GM21390 (cell line): ENCODE measurements around the gene PDE7B.

ENCODE experiments used
- ATAC-seq: cut with Tn5 transposase; IDR thresholded peaks from one replicate; pipeline ENCODE4 v1.9.1; 2021; ENCODE audit not compliant: unreplicated experiment

Gene PDE7B

DNA sequence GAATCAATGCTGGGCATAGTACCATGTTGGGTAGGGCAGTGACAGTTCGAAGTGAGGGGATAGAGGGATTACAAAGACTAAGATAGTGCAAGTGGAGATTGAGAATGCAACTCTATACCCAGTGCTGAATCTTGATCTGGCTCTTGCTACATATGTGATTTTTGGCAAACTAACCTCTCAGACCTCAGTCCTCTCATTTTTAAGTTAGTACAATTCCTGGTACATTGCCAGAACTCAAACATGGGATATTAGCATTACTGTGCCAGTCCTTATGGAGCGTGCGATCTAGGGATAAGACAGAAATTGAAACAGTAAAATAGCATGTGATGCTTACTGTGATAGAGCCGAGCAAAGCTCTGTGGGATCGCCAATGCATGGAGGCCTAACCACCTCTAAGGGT, 210.2 kb downstream of the PDE7B start:
- ATAC-seq, result no peak

DNA sequence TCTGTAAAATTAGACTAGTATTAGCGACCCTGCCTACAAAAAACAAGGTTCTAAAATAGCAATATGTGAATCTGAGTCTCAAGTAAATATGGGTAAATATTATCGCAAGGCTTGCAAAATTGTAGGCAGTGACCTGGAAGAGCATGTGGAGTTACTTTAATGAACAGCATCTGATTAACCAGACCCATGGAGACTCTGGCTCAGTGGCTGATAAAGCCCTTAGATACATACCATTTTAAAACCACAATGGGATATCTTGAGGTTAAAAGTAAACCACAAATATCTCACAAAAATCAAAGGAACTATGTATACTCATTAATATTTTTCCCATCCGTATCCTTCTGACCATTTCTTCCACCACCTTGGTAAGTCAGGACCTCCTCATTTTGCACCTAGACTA, 211.6 kb downstream of the PDE7B start:
- ATAC-seq, result no peak

DNA sequence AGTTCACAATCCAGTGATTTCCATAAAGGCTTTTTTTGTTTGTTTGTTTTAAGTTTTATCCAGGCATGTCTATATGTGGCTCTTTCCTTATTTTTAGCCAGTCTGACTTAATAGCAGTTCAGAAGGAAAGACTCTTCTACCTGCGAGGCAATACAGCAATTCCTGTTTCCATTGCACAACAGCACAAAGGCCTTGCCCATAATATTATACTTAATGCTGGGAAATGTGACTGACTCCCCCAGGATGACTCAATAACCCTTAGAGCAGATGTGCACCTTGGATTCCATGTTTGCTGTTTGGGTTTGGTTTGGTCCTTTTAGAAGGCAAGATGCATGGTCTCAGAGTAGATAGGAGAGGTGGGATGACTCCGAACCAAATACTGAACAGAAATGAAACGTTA, 214.5 kb downstream of the PDE7B start:
- ATAC-seq, result no peak

DNA sequence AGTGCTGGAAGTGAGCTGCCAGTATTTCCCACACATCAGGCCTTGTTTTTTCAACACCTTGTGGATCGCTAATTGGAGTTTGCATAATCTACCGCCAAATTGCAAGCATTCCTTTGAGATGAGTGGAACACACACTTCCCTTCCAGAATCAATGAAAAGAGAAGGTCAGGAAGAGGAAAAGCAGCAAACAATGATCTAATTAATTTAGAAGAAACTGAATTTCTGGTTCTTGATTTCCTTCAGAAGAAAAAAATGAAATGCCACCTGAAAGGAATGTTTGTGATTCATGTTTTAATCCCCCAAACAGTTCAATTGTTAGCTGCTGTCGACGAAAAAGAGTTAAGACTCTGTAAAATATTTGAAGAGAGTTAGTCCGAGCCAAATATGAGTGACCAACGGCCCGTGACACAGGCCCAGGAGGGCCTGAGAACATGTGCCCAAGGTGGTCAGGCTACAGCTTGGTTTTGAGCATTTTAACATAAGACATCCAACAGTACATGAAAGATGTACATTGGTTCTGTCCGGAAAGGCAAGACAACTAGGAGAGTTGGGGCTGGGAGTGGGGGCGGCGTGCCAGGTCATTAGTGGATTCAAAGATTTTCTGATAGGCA, 216.3 kb downstream of the PDE7B start:
- no peak for ATAC-seq

DNA sequence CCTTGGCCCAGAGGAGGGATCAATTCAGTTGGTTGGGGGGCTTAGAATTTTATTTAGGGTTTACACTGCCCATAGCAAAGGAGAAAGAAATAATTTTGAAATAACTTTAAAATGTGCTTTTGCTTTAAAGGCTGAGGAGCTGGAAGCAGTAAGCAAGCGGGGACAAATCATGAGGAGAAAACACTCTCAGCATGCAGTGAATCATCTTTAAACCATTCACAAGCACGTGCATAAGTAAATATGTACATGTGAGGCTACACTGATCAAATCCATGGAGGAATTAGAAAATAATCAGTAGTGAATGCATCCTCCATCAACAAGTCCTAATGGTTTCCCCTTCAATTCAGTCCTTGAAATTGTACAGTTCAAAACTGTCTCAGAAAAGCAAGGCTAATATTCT, 217.6 kb downstream of the PDE7B start:
- no peak for ATAC-seq

DNA sequence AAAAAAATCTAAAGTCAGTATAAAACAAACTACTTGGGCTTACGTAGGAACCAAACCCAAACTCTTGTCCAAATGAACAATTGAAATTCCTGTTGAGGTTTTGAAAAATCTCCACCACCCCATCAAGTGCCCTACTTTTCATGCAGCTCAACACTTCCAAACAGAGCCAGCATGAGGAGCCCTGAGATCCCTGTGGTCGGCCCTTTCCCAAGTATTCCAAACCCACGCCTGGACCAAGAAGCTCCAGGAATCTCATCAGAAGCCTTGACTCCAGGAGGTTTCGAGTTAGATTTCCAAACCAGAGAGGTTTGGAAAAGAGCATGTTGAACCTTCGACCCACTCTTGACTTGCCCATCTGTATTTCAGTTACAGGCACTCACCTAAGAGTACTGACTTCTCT, 219.3 kb downstream of the PDE7B start:
- ATAC-seq, result no peak

DNA sequence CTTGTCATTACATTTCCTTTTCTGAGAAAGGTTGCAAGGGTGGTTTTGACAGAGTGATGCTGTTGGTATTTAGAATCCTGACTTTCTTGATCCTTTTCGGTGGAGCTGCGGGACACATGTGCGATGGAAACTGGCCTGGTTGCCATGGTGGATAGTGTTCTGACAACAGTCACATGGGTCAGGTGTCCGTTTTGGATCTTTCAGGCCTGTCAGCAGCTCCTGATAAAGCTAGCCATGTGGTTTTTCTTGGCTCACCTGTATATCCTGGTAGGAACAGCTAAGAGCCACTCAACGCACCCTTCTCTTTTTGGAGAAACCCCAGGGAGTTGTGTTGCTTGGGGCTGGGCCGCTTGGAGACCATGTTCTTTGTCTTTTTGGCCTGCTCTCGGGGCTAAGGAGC, 221.2 kb downstream of the PDE7B start:
- no peak for ATAC-seq

DNA sequence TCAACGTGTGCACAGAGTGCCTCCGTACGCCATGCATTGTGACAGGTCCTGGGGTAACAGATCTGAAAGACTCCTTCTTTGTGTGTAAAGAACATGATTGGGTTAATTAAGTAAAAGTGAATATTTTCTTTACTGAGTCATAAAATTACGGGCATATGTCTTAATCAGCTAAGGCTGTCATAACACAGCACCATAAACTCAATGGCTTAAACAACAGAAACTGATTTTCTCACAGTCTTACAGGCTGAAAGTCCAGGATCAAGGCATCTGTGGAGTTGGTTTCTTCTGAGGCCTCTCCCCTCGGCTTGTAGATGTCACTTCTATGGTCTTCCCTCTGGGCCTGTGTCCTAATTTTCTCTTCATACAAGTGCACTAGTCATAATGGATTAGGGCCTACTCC, 221.7 kb downstream of the PDE7B start:
- ATAC-seq, result no peak

DNA sequence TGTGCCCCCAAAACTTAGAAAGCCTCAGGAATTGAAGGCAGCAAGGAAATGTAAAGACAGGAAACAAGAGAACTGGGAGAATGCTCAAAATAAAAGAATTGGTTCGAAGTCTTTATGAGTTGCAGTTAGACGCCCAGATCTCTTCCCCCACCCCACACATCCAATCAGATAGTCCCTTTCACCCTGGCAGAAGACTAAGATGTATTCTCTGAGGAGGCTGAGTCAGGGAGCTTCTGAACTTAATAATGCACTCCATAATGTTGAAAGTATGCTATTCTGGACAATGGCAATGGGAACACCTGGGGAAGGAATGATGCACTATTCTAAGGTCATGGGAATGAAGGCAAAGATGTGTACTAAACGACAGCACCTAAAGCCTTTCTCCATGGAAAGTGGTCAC, 225.0 kb downstream of the PDE7B start:
- no peak for ATAC-seq

DNA sequence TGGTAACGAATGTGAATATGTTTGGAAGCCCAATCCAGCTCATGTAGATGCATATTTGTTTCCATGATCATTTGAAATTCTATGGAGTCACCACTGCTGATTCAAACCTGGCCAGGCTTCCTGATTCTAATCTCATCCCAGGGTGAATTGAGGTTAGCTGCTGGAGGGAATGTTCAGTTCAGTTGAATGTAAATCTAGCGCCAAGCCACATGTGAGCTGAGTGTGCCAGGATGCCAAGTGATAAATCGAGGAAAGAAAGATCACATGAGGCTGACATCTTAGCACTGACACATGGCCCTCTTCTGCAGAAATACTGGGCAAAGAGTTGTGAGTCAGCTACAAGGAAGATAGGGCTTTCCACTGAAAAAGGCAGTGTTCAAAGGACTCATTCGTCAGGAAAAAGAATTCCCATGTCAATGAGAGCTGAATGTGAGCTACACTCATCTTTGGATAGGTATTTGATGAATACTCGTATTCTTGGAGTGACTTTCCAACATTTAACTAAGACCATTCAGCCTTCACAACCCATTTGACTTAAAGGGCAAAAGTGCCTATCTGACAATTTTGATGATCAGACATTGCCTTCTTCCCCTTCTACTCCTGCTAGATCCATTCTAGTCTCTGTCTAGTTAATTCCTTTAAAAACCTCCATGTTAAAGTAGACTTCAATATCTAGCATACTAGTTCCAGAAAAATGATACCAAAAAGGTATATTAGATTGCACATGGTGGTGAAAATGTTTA, 226.5 kb downstream of the PDE7B start:
- ATAC-seq, result no peak

DNA sequence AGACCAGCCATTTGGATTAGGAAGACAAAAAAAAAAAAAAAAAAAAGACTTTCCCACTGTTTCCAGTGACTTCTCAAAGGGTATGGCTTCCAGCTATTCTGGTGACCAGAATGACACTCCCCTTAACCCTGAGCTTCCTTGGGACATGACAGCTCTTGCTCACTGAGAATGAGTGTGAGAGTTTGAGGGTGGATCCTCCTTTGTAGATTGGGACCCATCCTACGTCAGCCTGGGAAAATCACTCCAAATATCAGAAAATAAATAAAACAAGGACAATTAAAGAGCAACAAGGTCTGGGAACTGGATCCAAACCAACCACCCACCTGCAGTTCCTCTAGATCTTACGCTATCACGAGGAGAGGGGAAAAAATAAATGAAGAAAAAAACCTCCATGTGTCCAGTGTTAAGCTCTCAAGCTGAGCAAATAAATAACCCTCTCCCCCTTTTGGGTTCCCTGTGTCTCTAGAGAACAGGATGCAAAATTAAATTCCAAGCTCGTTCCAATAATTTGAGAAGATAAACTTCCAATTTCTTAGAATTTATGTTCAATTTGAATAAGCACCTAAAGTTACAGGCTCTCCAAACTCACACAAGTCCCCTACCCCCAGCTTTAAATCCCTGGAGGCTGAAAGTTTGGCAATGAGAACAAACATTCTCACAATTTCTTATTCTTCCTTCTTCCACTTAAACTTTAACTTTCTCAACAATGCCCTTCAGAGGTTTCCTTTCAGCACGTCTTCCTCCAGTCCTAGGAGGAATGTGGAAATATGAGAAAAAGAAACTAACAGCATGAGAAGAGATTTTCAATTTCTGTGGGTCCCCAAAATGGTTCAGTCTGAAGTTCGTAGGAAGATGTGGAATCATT, 228.4 kb downstream of the PDE7B start:
- ATAC-seq, result no peak

DNA sequence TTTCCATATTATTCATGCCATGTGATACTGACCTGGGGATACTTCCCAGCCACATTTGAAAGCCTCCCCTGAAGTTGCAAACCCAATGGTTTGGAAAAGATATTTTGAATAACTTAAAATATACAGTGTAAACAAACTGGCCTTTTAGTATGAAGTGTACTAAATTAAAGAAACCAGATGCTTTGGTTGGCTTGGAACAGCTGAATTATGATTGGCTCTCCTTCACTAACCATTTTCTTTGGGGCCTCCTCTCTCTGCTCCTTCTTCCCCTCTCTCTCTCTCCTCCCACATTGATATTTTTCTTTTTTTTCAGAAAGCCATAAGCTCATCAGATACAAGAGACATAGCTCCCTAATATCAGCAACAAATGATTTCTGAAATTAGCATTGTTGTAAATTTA, 232.0 kb downstream of the PDE7B start:
- no peak for ATAC-seq

DNA sequence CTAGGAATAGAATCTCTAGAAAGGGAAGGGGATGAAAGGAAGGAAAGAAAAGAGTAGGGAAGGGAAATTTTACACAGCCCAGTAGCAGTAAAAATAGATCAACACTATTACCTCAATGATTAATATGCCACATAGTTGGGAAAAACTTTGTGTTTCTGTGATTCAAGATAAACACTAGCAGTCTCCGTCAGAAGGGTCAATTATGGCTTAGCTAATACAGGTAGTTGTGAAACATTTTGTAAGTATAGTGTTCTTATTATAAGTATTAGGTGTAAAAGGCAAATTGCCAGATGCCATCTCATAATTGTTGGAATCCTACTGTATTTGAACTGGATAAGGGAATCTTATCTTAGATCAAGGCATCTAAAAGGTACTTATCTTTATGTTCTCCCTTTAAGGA, 232.9 kb downstream of the PDE7B start:
- no peak for ATAC-seq

DNA sequence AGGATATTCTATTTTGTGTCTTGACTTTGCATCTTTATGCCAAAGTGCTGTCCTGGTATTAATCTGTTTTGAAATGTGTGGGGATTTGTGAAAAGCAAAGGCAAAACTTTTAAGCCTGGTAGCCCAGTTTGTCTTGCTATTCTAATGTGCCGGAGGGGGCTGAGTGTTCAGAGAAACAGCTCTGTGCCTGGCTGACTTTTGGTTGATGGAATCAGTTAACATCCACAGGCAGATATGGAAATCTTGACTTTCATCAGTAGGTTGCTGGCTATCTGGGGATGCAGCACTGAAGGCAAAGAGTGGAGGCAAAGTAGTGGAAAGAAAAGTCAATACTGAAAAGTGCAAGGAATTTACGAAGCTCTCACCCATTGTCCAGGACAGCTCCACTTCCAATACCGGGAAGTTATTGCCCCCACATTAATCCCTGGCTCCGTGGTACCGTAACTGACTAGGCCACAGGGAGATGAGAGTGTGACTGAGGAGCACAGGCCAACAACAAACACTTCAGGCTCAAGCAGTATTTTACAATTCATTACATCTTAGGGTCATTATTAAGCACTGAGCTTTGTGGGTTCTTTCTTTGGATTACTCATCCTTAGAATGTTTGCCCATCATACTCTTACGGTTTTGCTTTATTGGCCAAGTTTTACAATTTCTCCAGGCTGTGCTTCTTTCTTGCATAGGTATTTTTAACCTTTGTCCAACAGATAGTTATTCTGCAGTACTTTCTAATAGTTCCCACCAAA, 234.0 kb downstream of the PDE7B start:
- ATAC-seq, result no peak

DNA sequence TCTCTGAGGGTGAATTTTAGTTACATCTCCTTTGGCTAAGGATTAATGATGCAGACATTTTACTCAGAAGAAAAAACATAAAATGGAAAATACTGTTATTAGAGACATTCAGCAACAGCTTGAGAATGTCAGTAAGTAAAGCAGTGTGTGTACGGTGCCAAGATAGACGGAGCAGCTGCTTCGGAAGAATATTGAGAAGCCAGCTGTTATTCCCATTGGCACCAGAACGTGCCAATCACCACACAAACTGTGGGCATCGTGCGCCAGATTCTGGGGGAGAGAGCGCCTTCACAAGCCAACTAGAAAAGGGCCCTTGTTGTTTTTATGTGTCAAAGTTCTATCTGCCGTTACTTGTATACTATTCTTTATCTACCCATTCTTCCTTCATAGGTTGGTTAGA, 235.2 kb downstream of the PDE7B start:
- ATAC-seq, result no peak

DNA sequence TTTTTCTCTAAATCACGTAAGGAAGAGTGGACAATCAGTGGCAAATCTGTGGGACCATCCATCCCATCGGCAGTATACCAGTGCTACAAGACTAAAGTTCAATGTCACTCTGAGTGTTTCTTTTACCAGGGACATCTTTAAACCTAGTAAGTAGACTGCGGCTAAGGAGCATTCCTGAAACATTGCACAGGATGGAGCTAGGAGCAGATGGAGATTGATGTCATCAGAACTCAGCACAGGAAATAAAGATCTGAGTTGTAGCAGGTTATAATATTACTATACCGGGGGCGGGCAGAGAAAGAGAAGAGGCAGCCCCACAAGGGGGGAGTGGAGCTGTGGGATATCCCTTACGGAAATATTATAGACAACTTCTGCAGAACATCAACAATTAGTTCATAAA, 236.5 kb downstream of the PDE7B start:
- ATAC-seq, result no peak

DNA sequence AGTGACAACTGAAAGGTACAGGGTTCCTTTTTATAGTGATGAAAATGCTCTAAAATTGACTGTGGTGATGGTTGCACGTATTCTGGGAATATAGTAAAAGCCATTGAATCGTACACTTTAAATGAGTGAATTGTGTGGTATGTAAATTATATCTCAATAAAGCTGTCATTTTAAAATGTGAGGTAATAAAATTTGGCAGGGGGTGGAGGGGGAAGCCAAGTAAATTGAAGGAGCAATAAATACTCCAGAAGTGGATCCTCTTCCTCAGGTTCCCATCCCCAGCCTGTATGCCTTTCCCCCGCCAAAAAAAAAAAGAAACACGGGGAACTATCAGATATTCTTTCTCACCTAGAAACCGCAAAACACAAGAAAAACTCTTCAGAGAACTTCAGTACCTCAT, 237.2 kb downstream of the PDE7B start:
- ATAC-seq, result no peak

DNA sequence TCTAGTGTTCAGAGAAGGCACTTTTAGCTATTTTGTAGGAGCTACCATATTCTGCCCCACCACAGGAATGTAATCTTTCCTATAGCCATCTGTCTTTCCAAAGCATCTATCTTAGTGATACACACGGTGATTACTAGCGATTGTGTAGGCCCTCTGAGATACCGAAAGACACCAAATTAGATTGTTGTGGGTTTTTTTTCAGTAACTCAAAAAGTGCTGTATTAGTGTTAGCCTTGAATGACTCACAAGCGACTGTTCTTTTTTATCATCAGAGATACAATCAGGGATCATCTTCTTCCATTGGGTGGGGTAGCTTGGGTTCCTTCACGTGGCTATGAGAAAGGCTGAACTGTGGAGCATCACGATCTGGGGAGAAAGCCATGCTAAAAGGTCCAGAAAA, 238.4 kb downstream of the PDE7B start:
- no peak for ATAC-seq

DNA sequence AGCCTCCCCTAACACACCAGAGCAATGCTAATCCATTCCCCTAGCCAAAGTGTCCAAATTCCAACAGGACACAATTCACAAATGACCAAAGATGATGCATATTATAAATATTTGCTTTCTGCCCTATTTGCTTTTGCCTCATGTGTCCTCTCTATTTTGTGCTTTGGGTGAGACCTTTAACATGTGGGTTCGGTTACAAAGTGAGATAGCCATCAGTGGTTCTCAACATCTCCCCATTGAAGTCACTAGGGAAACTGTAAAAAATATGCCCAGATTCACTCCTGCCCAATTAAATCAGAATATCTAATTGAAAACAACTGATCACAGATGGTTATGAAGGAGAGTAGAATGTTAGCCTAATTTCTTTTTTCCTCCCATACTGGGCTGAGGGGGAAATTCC, 239.4 kb downstream of the PDE7B start:
- no peak for ATAC-seq

DNA sequence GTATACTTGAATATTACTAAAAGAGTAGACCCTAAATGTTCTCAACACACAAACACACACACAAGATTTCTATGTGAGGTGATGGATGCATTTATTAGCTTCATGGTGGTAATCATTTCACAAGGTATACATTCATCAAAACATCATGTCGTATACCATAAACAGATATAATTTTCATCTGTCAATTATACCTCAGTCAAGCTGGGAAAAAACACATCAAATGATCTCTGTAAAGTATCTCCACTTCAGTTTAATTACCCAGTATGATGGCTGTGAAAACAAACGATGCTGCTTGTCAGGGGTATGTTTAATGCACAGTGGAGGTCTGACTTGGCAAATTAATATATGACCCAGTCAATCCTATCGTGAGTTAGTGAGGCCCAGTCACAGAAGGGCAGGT, 241.4 kb downstream of the PDE7B start:
- no peak for ATAC-seq

DNA sequence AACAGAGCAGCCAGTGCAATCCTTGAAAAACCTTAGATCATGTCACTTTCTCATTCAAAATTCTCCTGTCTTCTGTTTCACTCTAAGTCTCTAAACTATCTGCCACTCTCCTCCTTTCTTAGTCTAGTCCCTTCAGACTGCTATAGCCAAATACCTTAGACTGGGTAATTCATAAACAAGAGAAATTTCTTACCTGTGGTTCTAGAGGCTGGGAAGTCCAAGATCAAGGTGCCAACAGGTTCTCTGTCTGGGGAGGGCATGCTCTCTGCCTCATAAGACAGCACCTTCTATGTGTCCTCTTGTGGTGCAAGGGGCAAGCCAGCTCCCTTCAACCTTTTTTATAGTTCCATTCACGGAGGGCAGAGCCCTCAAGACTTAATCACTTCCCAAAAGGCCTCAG, 242.3 kb downstream of the PDE7B start:
- ATAC-seq, result no peak
